ENCODE data around the gene SH3BGRL.

The SH3BGRL gene

GRCh38 chrX:81201671-81202455 lies at the start of gene SH3BGRL, which contains the start of gene HMGN5:
Gene SH3BGRL, plus strand, starts transcription at chrX:81202102. Its CDS starts 99 bp downstream, at chrX:81202201.
Gene HMGN5, minus strand, starts transcription at chrX:81201913. Its CDS starts 80,364 bp downstream, at chrX:81121549.
- peak within 1 kb of the TSS; percentile 73 for H3K4me3 ChIP-seq
- peak within 1 kb of the TSS; percentile 55 to 84 for H3K27ac ChIP-seq
- TF ChIP-seq CTCF (IDR thresholded peaks at IDR 0.05) = no peak
- DNase-seq (ENCODE audit: low spot score) = peak; percentile 84

GRCh38 chrX:81168391-81168790 lies 33.5 kb upstream of the SH3BGRL start:
- DNase-seq (ENCODE audit: low spot score) = no peak
- no peak overlapping the region for H3K27ac ChIP-seq
- no peak overlapping the region for H3K4me3 ChIP-seq
- no peak for TF ChIP-seq CTCF (IDR thresholded peaks at IDR 0.05)

GRCh38 chrX:81174286-81174685 lies 27.6 kb upstream of the SH3BGRL start:
- no peak for TF ChIP-seq CTCF (IDR thresholded peaks at IDR 0.05)
- no peak overlapping the region for H3K27ac ChIP-seq
- no peak overlapping the region for H3K4me3 ChIP-seq
- DNase-seq (ENCODE audit: low spot score) = no peak

- Histone ChIP-seq H3K4me3 (no peak overlapping the region), H3K27ac (no peak overlapping the region)
- DNase-seq (ENCODE audit: low spot score) = no peak
- no peak for TF ChIP-seq CTCF (IDR thresholded peaks at IDR 0.05)
Measured at GRCh38 chrX:81195259-81195658, 6.6 kb upstream of the SH3BGRL start.

- no peak overlapping the region for H3K27ac ChIP-seq
- no peak overlapping the region for H3K4me3 ChIP-seq
- peak; percentile 33 for TF ChIP-seq CTCF (IDR thresholded peaks at IDR 0.05)
- no peak for DNase-seq (ENCODE audit: low spot score)
Measured at GRCh38 chrX:81195712-81196111, 6.2 kb upstream of the SH3BGRL start.

- H3K4me3 ChIP-seq = peak overlapping the region; percentile 73
- no peak for TF ChIP-seq CTCF (IDR thresholded peaks at IDR 0.05)
- peak overlapping the region; percentile 55 to 84 for H3K27ac ChIP-seq
- no peak for DNase-seq (ENCODE audit: low spot score)
Measured at GRCh38 chrX:81201071-81201470, 831 bp upstream of the SH3BGRL start.

GRCh38 chrX:81202456-81202819 lies 536 bp downstream of the SH3BGRL start:
- TF ChIP-seq CTCF (IDR thresholded peaks at IDR 0.05) = no peak
- DNase-seq (ENCODE audit: low spot score) = no peak
- peak overlapping the region; percentile 73 for H3K4me3 ChIP-seq
- peak overlapping the region; percentile 55 to 84 for H3K27ac ChIP-seq

Measured in coronary artery (tissue), 2 donors.